Neutrophil (primary cell): ENCODE results near the gene CCDC70.

Experiments
- H3K27ac ChIP-seq: fragments of 200-600 bp; sonication (generic); 2 replicates; pipeline ENCODE4 v1.5.1; 2016; ENCODE audit warnings: mild to moderate bottlenecking, moderate library complexity
- H3K27me3 ChIP-seq: fragments of 200-600 bp; sonication (generic); 2 replicates; pipeline ENCODE4 v1.6.0; 2016; ENCODE audit warnings: mild to moderate bottlenecking
- H3K36me3 ChIP-seq: fragments of 200-600 bp; sonication (generic); 2 replicates; pipeline ENCODE4 v1.5.1; 2017
- H3K4me1 ChIP-seq, 2 experiments: fragments of 200-600 bp in 1 of 2; sonication (generic) in 1 of 2; 1 replicate in 1 of 2; 2 replicates in 1 of 2; pipeline versions ENCODE4 v1.5.1 to v1.6.1; 2013 to 2016; ENCODE audit warnings: low read depth in 1 of 2, low read length in 1 of 2, mild to moderate bottlenecking in 1 of 2, moderate library complexity in 1 of 2; ENCODE audit not compliant: control insufficient read depth in 1 of 2, insufficient read depth in 1 of 2
- H3K4me3 ChIP-seq, 2 experiments: fragments of 200-600 bp in 1 of 2; sonication (generic) in 1 of 2; 1 replicate in 1 of 2; 2 replicates in 1 of 2; pipeline ENCODE4 v1.5.1; 2013 to 2016; ENCODE audit warnings: low read depth in 1 of 2, low read length in 1 of 2, mild to moderate bottlenecking in 1 of 2, moderate library complexity in 1 of 2
- H3K9me3 ChIP-seq: fragments of 200-600 bp; sonication (generic); 2 replicates; pipeline ENCODE4 v1.5.1; 2016
- TF ChIP-seq, protein P1 (sequence below): fragments of 200-600 bp; sonication (generic); IDR thresholded peaks from 2 replicates; pipeline ENCODE4 v1.5.1; 2016; ENCODE audit warnings: antibody characterized with exemption

Gene CCDC70

DNA sequence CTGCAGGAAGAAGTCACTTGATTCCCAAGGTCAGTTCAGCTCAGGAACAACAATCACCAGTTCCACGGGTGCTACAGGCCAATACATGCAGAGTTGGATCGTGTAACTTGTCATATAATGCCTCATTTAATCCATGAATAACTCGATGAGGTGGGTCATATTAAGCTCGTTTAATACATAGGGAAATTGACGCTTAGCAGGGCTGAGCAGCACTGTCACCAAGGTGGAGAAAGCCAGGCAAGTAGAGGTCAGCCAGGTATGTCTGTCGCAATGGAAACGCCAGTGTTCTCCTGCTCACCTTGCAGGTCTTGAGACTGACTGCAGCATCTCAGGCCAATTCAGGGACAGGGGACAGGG, 52.3 kb downstream of the CCDC70 start:
- H3K36me3 ChIP-seq, result no peaks in the 10 kb centered on the region
- TF ChIP-seq, protein P1, sequence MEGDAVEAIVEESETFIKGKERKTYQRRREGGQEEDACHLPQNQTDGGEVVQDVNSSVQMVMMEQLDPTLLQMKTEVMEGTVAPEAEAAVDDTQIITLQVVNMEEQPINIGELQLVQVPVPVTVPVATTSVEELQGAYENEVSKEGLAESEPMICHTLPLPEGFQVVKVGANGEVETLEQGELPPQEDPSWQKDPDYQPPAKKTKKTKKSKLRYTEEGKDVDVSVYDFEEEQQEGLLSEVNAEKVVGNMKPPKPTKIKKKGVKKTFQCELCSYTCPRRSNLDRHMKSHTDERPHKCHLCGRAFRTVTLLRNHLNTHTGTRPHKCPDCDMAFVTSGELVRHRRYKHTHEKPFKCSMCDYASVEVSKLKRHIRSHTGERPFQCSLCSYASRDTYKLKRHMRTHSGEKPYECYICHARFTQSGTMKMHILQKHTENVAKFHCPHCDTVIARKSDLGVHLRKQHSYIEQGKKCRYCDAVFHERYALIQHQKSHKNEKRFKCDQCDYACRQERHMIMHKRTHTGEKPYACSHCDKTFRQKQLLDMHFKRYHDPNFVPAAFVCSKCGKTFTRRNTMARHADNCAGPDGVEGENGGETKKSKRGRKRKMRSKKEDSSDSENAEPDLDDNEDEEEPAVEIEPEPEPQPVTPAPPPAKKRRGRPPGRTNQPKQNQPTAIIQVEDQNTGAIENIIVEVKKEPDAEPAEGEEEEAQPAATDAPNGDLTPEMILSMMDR, result no peak
- no peaks in the 10 kb centered on the region for H3K9me3 ChIP-seq
- peaks cover 0 to 7% of the 10 kb centered on the region in 2 experiments for H3K4me1 ChIP-seq
- no peaks in the 10 kb centered on the region for H3K27me3 ChIP-seq
- no peak overlapping the region for H3K27ac ChIP-seq
- no peak overlapping the region for H3K4me3 ChIP-seq
